Smooth muscle cell (in vitro differentiated cells): Measurements from ENCODE around the gene LRRC15. TPM values are rescaled to one million over a fixed set of nuclear protein-coding genes. Genes with fewer than 3 reads are reported as not detected.

Source experiments
- DNase-seq: peaks from one replicate; lab custom pipeline; 2025; ENCODE audit not compliant: unreplicated experiment; lab: John Stamatoyannopoulos, UW
- H2AFZ ChIP-seq: fragments of 200-600 bp; sonication (generic); 2 replicates; pipeline ENCODE4 v1.6.0; 2016; ENCODE audit warnings: antibody characterized with exemption, low read depth, mild to moderate bottlenecking
- H3F3A ChIP-seq: fragments of 200-600 bp; sonication (generic); 2 replicates; pipeline ENCODE4 v1.6.0; 2017; ENCODE audit warnings: antibody characterized with exemption, low read depth
- H3K27ac ChIP-seq: fragments of 200-600 bp; sonication (generic); 2 replicates; pipeline ENCODE4 v1.5.1; 2016; ENCODE audit warnings: low read depth, mild to moderate bottlenecking
- H3K27me3 ChIP-seq: fragments of 200-600 bp; sonication (generic); 2 replicates; pipeline ENCODE4 v1.6.1; 2016; ENCODE audit warnings: low read depth, mild to moderate bottlenecking
- H3K36me3 ChIP-seq: fragments of 200-600 bp; sonication (generic); 2 replicates; pipeline ENCODE4 v1.5.1; 2016; ENCODE audit warnings: low read depth
- H3K4me1 ChIP-seq: fragments of 200-600 bp; sonication (generic); 2 replicates; pipeline ENCODE4 v1.5.1; 2016; ENCODE audit warnings: low read depth
- H3K4me2 ChIP-seq: fragments of 200-600 bp; sonication (generic); 2 replicates; pipeline ENCODE4 v1.6.0; 2016; ENCODE audit warnings: mild to moderate bottlenecking
- H3K4me3 ChIP-seq: fragments of 200-600 bp; sonication (generic); 2 replicates; pipeline ENCODE4 v1.5.1; 2016; ENCODE audit warnings: mild to moderate bottlenecking
- H3K79me2 ChIP-seq: fragments of 200-600 bp; sonication (generic); 2 replicates; pipeline ENCODE4 v1.6.0; 2016; ENCODE audit warnings: low read depth, mild to moderate bottlenecking
- H3K9ac ChIP-seq: fragments of 200-600 bp; sonication (generic); 2 replicates; pipeline ENCODE4 v1.6.0; 2016; ENCODE audit warnings: low read depth
- H3K9me3 ChIP-seq: fragments of 200-600 bp; sonication (generic); replicated peaks from 2 replicates; pipeline ENCODE4 v1.5.1; 2016; ENCODE audit warnings: low read depth
- H4K20me1 ChIP-seq: fragments of 200-600 bp; sonication (generic); 2 replicates; pipeline ENCODE4 v1.6.0; 2016; ENCODE audit warnings: low read depth
- WGBS: methylation state at CpG from one replicate; pipeline ENCODE4 v1.1.7; 2016; ENCODE audit warnings: low lambda C conversion rate; 5-methylcytosine and 5-hydroxymethylcytosine counted together
- polyA plus RNA-seq: library from polyadenylated mRNA; unstranded; fragments of >200 nt; fragmentation: Nextera tagmentation; extraction: Ambion mirVana; gene quantifications from 2 replicates; pipeline ENCODE4 v1.2.1, GENCODE V29; 2016
- total RNA-seq: library from RNA; depleted of rRNA; stranded (reverse); fragments of >200 nt; gene quantifications from 2 replicates; pipeline ENCODE4 v1.2.3, GENCODE V29; 2014
- TF ChIP-seq, protein P1 (sequence below): fragments of 200-600 bp; sonication (generic); IDR thresholded peaks from 2 replicates; pipeline ENCODE4 v1.5.1; 2017; ENCODE audit warnings: borderline replicate concordance, mild to moderate bottlenecking, antibody characterized with exemption; ENCODE audit not compliant: insufficient read depth, poor library complexity, severe bottlenecking

LRRC15 gene
- total and polyA plus RNA-seq, 2 experiments from 2014 or later: 4.7 to 4.9 TPM

DNA sequence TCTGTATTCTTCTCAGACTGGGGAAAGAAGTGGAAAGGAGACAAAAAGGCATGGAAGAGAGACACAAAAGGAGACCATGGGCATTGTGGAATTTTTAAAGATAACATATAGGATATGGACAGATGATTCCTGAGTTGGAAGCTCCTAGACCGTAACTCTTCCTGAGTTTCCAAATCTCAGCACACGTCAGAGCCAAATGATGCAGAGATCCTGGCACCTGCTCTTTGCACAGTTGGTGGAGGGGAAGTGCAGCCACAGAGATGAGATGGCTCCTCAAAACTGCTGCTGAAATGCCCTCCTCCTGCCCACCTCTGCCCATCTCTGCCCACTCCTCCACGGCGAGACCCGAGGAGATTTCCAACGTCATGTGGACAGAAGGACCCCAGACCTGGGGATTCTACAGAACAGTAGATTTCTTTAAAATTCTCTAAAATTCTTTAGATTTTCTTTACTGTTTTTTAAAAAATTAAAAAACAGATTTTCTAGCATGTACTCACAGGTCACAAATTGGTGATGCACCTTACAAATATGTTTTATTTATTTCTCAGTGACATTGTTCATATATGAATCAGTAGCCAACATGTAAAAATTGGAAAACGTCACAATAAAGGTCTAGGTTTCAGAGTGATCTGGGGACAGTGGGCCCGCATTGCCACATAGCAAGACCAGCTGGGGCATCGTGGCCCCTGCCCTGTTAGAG is 26.5 kb downstream of the LRRC15 start:
- Histone ChIP-seq H3K9ac (no peak overlapping the region), H3K9me3 (no peaks in the 10 kb centered on the region), H3K36me3 (no peaks in the 10 kb centered on the region), H3K27ac (no peak overlapping the region), H2AFZ (no peak overlapping the region), H3F3A (no peaks in the 10 kb centered on the region), H3K27me3 (no peaks in the 10 kb centered on the region), H3K4me1 (no peaks in the 10 kb centered on the region), H3K79me2 (no peaks in the 10 kb centered on the region), H3K4me3 (no peak overlapping the region), H3K4me2 (no peak overlapping the region), H4K20me1 (no peaks in the 10 kb centered on the region)
- no peak for DNase-seq
- TF ChIP-seq, protein P1, sequence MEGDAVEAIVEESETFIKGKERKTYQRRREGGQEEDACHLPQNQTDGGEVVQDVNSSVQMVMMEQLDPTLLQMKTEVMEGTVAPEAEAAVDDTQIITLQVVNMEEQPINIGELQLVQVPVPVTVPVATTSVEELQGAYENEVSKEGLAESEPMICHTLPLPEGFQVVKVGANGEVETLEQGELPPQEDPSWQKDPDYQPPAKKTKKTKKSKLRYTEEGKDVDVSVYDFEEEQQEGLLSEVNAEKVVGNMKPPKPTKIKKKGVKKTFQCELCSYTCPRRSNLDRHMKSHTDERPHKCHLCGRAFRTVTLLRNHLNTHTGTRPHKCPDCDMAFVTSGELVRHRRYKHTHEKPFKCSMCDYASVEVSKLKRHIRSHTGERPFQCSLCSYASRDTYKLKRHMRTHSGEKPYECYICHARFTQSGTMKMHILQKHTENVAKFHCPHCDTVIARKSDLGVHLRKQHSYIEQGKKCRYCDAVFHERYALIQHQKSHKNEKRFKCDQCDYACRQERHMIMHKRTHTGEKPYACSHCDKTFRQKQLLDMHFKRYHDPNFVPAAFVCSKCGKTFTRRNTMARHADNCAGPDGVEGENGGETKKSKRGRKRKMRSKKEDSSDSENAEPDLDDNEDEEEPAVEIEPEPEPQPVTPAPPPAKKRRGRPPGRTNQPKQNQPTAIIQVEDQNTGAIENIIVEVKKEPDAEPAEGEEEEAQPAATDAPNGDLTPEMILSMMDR: no peak
- 89% methylated on average over 9 of the region's 9 CpGs for WGBS

DNA sequence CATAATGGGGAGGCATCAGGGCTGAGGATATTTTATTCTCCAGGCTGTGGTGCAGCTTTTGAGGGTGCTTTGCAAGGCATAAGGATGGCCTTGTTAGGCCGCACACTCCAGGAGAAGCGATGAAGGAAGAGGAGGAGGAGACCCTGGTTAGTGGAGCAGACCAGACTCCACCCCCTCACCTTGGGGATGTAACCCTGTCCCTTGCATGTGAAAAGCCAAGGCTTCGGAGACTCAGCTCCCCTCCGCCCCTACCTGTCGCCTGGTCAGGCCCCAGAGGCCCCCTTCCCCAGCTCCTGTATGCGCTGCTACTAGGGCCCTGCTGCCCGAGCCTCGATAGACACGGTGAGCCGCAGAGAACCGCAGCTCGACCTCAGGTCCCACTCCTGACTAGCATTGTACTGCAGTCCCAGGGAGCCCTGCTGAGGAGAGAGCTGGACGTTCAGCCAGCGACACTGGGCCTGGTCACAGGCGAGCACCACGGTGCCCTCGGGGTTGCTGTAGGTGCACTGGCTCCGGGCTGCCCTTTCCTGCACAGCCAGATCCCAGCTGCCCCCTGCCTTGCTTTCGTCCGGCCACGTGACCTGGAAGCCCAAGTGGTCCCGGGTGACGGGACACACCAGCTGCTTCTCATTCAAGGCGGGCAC is 28.7 kb downstream of the LRRC15 start:
- no peak overlapping the region for H2AFZ ChIP-seq
- TF ChIP-seq, protein P1: no peak
- no peaks in the 10 kb centered on the region for H3K9me3 ChIP-seq
- no peaks in the 10 kb centered on the region for H3K27me3 ChIP-seq
- H3K4me1 ChIP-seq: no peaks in the 10 kb centered on the region
- no peaks in the 10 kb centered on the region for H3F3A ChIP-seq
- no peaks in the 10 kb centered on the region for H3K79me2 ChIP-seq
- no peak overlapping the region for H3K4me2 ChIP-seq
- no peaks in the 10 kb centered on the region for H4K20me1 ChIP-seq
- no peak overlapping the region for H3K9ac ChIP-seq
- no peak for DNase-seq
- 87% methylated on average over 24 of the region's 24 CpGs for WGBS
- no peaks in the 10 kb centered on the region for H3K36me3 ChIP-seq
- H3K4me3 ChIP-seq: no peak overlapping the region
- no peak overlapping the region for H3K27ac ChIP-seq

DNA sequence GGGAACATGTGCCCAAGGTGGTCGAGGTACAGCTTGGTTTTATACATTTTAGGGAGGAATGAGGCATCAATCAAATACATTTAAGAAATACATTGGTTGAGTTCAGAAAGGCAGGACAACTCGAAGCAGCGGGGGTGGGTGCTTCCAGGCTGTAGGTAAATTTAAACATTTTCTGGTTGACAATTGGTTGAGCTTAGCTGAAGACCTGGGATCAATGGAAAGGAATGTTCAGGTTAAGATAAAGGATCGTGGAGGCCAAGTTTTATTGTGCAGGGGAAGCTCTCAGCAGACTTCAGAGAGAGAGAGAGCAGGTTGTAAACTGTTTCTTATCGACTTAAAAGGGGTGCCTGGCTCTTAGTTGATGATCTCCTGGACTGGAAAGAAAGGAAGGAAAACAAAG is 29.7 kb downstream of the LRRC15 start:
- no peaks in the 10 kb centered on the region for H3K27me3 ChIP-seq
- H3K4me2 ChIP-seq: no peak overlapping the region
- WGBS: 38% methylated on average over 5 of the region's 5 CpGs
- no peaks in the 10 kb centered on the region for H3K79me2 ChIP-seq
- no peak for DNase-seq
- H3K36me3 ChIP-seq: no peaks in the 10 kb centered on the region
- no peaks in the 10 kb centered on the region for H3K9me3 ChIP-seq
- no peak overlapping the region for H2AFZ ChIP-seq
- no peaks in the 10 kb centered on the region for H4K20me1 ChIP-seq
- no peak overlapping the region for H3K4me3 ChIP-seq
- no peaks in the 10 kb centered on the region for H3F3A ChIP-seq
- no peak overlapping the region for H3K9ac ChIP-seq
- H3K4me1 ChIP-seq: no peaks in the 10 kb centered on the region
- TF ChIP-seq, protein P1: no peak
- no peak overlapping the region for H3K27ac ChIP-seq
